GM23338 (cell line): ENCODE results near the gene SIPA1. TPM values are rescaled to one million over a fixed set of nuclear protein-coding genes. Genes with fewer than 3 reads are reported as not detected.

Experiments used
- CREB1 ChIP-seq: fragments of 250-450 bp; sonication (Bioruptor Pico); IDR thresholded peaks from 2 replicates; pipeline ENCODE4 v1.5.0; 2020; ENCODE audit warnings: low read depth, mild to moderate bottlenecking, moderate library complexity
- NANOG ChIP-seq: IDR thresholded peaks from 2 replicates; pipeline ENCODE4 v1.6.1; 2016; ENCODE audit warnings: antibody characterized with exemption, borderline replicate concordance
- STAT1 ChIP-seq: IDR thresholded peaks from one replicate; pipeline ENCODE4 v1.6.1; 2016; ENCODE audit warnings: antibody characterized with exemption; ENCODE audit not compliant: unreplicated experiment
- ZNF114 ChIP-seq: fragments of 250-450 bp; sonication (Bioruptor Pico); IDR thresholded peaks from 2 replicates; pipeline ENCODE4 v1.5.0; 2020; ENCODE audit warnings: mild to moderate bottlenecking, moderate library complexity
- ZNF331 ChIP-seq: fragments of 250-450 bp; sonication (Bioruptor Pico); IDR thresholded peaks from 2 replicates; pipeline ENCODE4 v1.5.0; 2020; ENCODE audit warnings: low read depth, mild to moderate bottlenecking, moderate library complexity
- polyA plus RNA-seq: library from polyadenylated mRNA; unstranded; fragments of >200 nt; fragmentation: Nextera tagmentation; extraction: Ambion mirVana; gene quantifications from 2 replicates; pipeline ENCODE4 v1.2.1, GENCODE V29; 2016
- total RNA-seq: library from RNA; depleted of rRNA; stranded (reverse); fragments of >200 nt; shearing (Covaris generic); gene quantifications from 2 replicates; pipeline ENCODE4 v1.2.3, GENCODE V29; 2014
- TF ChIP-seq, protein P1 (sequence below): fragments of 250-450 bp; sonication (Bioruptor Pico); IDR thresholded peaks from 2 replicates; pipeline ENCODE4 v1.5.0; 2020; ENCODE audit warnings: mild to moderate bottlenecking, moderate library complexity
- TF ChIP-seq, protein P2 (sequence below): IDR thresholded peaks from 2 replicates; pipeline ENCODE4 v1.6.1; 2016; ENCODE audit warnings: antibody characterized with exemption

The SIPA1 gene
- total and polyA plus RNA-seq, 2 experiments from 2014 or later: 50.1 to 54.6 TPM

DNA sequence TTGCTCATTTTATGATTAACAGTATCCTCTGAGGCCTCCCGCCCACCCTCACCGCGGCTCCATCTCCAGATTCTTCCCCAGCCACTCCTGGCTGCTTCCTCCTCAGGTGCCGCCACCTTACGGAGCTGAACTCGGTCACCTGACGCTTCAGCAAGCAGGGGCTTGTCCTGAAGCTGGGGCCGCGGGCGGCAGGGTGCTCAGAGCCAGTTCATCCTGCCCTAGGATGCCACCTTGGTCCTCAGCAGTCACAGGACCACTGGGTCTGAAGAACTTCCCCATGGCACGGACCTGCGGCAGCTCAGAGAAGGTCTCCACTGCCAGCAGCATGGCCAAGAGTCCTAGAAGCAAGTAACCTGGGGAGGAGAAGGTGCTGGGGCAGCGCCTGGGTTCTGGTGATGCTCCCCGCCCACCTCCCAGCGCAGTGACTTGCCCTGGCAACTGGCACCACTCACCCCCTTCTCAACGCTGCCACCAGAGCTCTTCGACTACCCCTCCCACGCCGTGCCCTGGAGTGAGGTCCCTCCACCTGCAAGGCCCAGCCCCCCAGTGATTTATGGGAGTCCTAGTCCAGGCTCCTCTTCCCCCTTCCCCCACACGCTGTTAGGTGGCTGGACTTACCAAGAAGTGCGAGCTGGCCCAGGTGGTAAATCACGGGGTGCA is 44.9 kb upstream of the SIPA1 start (continued):
- TF ChIP-seq, protein P1, sequence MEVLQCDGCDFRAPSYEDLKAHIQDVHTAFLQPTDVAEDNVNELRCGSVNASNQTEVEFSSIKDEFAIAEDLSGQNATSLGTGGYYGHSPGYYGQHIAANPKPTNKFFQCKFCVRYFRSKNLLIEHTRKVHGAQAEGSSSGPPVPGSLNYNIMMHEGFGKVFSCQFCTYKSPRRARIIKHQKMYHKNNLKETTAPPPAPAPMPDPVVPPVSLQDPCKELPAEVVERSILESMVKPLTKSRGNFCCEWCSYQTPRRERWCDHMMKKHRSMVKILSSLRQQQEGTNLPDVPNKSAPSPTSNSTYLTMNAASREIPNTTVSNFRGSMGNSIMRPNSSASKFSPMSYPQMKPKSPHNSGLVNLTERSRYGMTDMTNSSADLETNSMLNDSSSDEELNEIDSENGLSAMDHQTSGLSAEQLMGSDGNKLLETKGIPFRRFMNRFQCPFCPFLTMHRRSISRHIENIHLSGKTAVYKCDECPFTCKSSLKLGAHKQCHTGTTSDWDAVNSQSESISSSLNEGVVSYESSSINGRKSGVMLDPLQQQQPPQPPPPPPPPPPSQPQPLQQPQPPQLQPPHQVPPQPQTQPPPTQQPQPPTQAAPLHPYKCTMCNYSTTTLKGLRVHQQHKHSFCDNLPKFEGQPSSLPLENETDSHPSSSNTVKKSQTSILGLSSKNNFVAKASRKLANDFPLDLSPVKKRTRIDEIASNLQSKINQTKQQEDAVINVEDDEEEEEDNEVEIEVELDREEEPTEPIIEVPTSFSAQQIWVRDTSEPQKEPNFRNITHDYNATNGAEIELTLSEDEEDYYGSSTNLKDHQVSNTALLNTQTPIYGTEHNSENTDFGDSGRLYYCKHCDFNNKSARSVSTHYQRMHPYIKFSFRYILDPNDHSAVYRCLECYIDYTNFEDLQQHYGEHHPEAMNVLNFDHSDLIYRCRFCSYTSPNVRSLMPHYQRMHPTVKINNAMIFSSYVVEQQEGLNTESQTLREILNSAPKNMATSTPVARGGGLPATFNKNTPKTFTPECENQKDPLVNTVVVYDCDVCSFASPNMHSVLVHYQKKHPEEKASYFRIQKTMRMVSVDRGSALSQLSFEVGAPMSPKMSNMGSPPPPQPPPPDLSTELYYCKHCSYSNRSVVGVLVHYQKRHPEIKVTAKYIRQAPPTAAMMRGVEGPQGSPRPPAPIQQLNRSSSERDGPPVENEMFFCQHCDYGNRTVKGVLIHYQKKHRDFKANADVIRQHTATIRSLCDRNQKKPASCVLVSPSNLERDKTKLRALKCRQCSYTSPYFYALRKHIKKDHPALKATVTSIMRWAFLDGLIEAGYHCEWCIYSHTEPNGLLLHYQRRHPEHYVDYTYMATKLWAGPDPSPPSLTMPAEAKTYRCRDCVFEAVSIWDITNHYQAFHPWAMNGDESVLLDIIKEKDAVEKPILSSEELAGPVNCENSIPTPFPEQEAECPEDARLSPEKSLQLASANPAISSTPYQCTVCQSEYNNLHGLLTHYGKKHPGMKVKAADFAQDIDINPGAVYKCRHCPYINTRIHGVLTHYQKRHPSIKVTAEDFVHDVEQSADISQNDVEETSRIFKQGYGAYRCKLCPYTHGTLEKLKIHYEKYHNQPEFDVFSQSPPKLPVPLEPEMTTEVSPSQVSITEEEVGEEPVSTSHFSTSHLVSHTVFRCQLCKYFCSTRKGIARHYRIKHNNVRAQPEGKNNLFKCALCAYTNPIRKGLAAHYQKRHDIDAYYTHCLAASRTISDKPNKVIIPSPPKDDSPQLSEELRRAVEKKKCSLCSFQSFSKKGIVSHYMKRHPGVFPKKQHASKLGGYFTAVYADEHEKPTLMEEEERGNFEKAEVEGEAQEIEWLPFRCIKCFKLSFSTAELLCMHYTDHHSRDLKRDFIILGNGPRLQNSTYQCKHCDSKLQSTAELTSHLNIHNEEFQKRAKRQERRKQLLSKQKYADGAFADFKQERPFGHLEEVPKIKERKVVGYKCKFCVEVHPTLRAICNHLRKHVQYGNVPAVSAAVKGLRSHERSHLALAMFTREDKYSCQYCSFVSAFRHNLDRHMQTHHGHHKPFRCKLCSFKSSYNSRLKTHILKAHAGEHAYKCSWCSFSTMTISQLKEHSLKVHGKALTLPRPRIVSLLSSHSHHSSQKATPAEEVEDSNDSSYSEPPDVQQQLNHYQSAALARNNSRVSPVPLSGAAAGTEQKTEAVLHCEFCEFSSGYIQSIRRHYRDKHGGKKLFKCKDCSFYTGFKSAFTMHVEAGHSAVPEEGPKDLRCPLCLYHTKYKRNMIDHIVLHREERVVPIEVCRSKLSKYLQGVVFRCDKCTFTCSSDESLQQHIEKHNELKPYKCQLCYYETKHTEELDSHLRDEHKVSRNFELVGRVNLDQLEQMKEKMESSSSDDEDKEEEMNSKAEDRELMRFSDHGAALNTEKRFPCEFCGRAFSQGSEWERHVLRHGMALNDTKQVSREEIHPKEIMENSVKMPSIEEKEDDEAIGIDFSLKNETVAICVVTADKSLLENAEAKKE: no peak
- TF ChIP-seq NANOG: no peak
- TF ChIP-seq, protein P2, sequence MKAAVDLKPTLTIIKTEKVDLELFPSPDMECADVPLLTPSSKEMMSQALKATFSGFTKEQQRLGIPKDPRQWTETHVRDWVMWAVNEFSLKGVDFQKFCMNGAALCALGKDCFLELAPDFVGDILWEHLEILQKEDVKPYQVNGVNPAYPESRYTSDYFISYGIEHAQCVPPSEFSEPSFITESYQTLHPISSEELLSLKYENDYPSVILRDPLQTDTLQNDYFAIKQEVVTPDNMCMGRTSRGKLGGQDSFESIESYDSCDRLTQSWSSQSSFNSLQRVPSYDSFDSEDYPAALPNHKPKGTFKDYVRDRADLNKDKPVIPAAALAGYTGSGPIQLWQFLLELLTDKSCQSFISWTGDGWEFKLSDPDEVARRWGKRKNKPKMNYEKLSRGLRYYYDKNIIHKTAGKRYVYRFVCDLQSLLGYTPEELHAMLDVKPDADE: no peak
- TF ChIP-seq CREB1: no peak
- no peak for TF ChIP-seq ZNF331 (CRISPR knock-in tag)
- no peak for TF ChIP-seq ZNF114 (CRISPR knock-in tag)
- no peak for TF ChIP-seq STAT1
